ENCODE measurements around the gene ZSCAN10. TPM values are rescaled to one million over a fixed set of nuclear protein-coding genes. Genes with fewer than 3 reads are reported as not detected.
A peak's percentile ranks its signal among the peaks of the same experiment; 100 is the strongest.
"Not testable (repeated sequence)": the region's sequence is repeated elsewhere in the genome, so short reads cannot be mapped to it uniquely, and the experiment has no call there.

ZSCAN10 gene
- total RNA-seq, 2 experiments from 2014 or later, result 0.26 TPM; not detected in 1

- no peak overlapping the region for H3K4me3 Mint-ChIP-seq
- no peaks in the 10 kb centered on the region for H3K9me3 Mint-ChIP-seq
- peaks cover 47% of the 10 kb centered on the region for H3K4me1 Mint-ChIP-seq (ENCODE audit: low read depth)
- CTCF ChIA-PET, result interaction anchor here (3.2 to 11.2 kb wide), 2 partner anchors 13 to 68 kb away, joined by 20 to 187 read pairs; partner anchors contain the start of gene ZNF213
- H3K27me3 Mint-ChIP-seq (ENCODE audit: low read depth), result no peaks in the 10 kb centered on the region
- no peak overlapping the region for H3K27ac Mint-ChIP-seq
- intact Hi-C loops (cut with micrococcal nuclease), result no loop called here
- H3K36me3 Mint-ChIP-seq (ENCODE audit: low read depth), result peaks cover 19% of the 10 kb centered on the region
- no peak for DNase-seq
Measured at GRCh38 chr16:3062553-3062952, 36.5 kb downstream of the ZSCAN10 start.

- Mint-ChIP-seq H3K4me1 (ENCODE audit: low read depth) (peaks cover 50% of the 10 kb centered on the region), H3K27ac (peak overlapping the region; percentile 91), H3K27me3 (ENCODE audit: low read depth) (no peaks in the 10 kb centered on the region), H3K4me3 (peak overlapping the region; percentile 89), H3K9me3 (no peaks in the 10 kb centered on the region), H3K36me3 (ENCODE audit: low read depth) (peaks cover 2% of the 10 kb centered on the region)
- CTCF ChIA-PET, result interaction anchor here (0.9 to 11.2 kb wide), 12 partner anchors 10 to 90 kb away, joined by 3 to 187 read pairs (median 12); partner anchors contain the start of genes ZNF205 and ZNF213
- intact Hi-C loops (cut with micrococcal nuclease), result no loop called here
- DNase-seq, result no peak
Measured at GRCh38 chr16:3060339-3061127, 38.6 kb downstream of the ZSCAN10 start.

- intact Hi-C loops (cut with micrococcal nuclease), result loop anchor here (1.0 to 5.0 kb wide), 5 partner anchors 16 to 107 kb away; partner anchors contain the start of genes HCFC1R1, THOC6 and TNFRSF12A
- peaks cover 6% of the 10 kb centered on the region for H3K36me3 Mint-ChIP-seq (ENCODE audit: low read depth)
- CTCF ChIA-PET, result interaction anchor here (0.6 to 11.2 kb wide), 14 partner anchors 9 to 91 kb away, joined by 3 to 187 read pairs (median 7); partner anchors contain the start of genes ZNF205 and ZNF213
- peak overlapping the region; percentile 89 for H3K4me3 Mint-ChIP-seq
- H3K4me1 Mint-ChIP-seq (ENCODE audit: low read depth), result peaks cover 50% of the 10 kb centered on the region
- no peaks in the 10 kb centered on the region for H3K9me3 Mint-ChIP-seq
- no peaks in the 10 kb centered on the region for H3K27me3 Mint-ChIP-seq (ENCODE audit: low read depth)
- peak overlapping the region; percentile 91 for H3K27ac Mint-ChIP-seq
- no peak for DNase-seq
Measured at GRCh38 chr16:3059723-3060242, 39.3 kb downstream of the ZSCAN10 start.

DNA sequence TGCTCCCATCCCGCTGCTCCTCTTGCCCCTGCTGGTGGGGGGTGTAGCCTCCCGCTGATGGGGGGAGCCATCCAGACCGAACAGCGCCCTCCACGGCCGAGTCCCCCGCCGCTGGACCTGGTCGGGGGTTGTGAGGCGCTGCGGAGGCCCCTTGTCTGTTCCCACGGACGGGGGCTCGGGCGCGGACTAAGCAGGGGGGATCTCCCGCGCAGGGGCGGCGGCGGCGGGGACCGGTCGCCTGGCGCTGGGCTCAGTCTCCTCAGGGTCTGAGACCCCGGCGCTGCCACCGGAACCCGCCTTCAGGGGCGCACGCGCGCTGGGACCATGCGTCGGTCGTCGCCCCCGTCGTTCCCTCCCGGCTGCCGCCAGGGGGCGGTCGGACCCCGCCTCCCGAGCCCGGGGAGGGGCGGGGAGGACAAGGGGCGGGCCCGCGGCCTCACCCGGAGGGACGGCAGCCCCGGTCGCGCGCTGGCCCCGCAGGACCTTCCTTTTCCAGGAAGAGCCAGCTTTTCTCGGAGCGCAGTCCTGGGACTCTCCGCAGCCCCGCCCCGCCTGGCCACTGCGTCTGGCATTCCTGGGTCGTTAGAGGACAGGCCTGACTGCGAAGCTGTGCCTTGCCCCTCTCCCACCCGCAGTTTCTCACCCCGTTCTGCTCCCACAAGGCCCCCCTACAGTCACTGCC lies 39.9 kb downstream of the ZSCAN10 start:
- intact Hi-C loops (cut with micrococcal nuclease), result loop anchor here (1.0 to 5.0 kb wide), 5 partner anchors 16 to 107 kb away; partner anchors contain the start of genes HCFC1R1, THOC6 and TNFRSF12A
- CTCF ChIA-PET, result interaction anchor here (0.6 to 11.2 kb wide), 22 partner anchors 8 to 130 kb away, joined by 3 to 187 read pairs (median 6); partner anchors contain the start of genes MMP25, ZNF205 and ZNF213
- peak overlapping the region; percentile 89 for H3K4me3 Mint-ChIP-seq
- peaks cover 7% of the 10 kb centered on the region for H3K36me3 Mint-ChIP-seq (ENCODE audit: low read depth)
- peaks cover 48% of the 10 kb centered on the region for H3K4me1 Mint-ChIP-seq (ENCODE audit: low read depth)
- H3K9me3 Mint-ChIP-seq, result no peaks in the 10 kb centered on the region
- no peaks in the 10 kb centered on the region for H3K27me3 Mint-ChIP-seq (ENCODE audit: low read depth)
- peak; percentile 85 for DNase-seq
- H3K27ac Mint-ChIP-seq, result peak overlapping the region; percentile 91

GRCh38 chr16:3058139-3059030 lies 40.7 kb downstream of the ZSCAN10 start:
- Mint-ChIP-seq H3K9me3 (no peaks in the 10 kb centered on the region), H3K36me3 (ENCODE audit: low read depth) (peaks cover 7% of the 10 kb centered on the region), H3K4me3 (peak overlapping the region; percentile 89), H3K4me1 (ENCODE audit: low read depth) (peaks cover 44% of the 10 kb centered on the region), H3K27ac (peak overlapping the region; percentile 63), H3K27me3 (ENCODE audit: low read depth) (no peaks in the 10 kb centered on the region)
- CTCF ChIA-PET, result interaction anchor here (0.5 to 11.2 kb wide), 21 partner anchors 10 to 1570 kb away, joined by 3 to 187 read pairs (median 6); partner anchors contain the start of genes MMP25 and ZNF213
- intact Hi-C loops (cut with micrococcal nuclease), result loop anchor here (1.0 to 5.0 kb wide), 6 partner anchors 17 to 108 kb away; partner anchors contain the start of genes HCFC1R1, THOC6 and TNFRSF12A
- peak; percentile 75 for DNase-seq

- CTCF ChIA-PET, result interaction anchor here (1.0 to 11.2 kb wide), 10 partner anchors 9 to 73 kb away, joined by 3 to 187 read pairs (median 15); partner anchors contain the start of genes MMP25 and ZNF213
Measured at GRCh38 chr16:3057181-3058138, 41.6 kb downstream of the ZSCAN10 start.

DNA sequence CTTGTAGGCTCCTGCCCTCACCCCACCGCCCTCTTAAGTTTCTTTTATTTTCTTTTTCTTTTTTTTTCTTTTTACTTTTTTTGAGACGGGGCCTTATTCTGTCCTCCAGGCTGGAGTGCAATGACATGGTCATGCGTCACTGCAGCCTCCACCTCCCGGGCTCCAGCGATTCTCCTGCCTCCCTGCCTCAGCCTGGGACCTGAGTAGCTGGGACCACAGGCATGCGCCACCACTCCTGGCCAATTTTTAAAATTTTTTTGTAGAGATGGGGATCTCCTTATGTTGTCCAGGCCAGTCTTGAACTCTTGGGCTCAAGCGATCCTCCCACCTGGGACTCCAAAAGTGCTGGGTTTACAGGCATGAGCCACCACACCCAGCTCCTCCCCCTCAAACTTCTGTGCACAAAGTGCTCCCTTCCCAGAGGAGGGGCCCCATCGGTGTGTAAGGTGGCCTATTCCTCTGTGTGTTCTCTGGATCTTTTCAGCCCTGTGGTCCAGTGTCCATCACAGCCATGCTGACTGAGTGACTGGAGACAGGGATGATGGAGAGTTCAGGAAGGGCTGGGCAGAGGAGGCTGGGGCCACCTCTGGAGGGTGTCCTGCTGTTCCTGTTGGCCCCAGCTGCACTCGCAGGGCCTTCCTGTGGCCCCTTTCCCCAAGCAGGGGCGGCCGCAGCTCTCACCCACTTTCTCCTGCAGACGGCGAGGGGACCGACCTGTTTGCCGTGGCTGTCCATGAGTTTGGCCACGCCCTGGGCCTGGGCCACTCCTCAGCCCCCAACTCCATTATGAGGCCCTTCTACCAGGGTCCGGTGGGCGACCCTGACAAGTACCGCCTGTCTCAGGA lies 42.5 kb downstream of the ZSCAN10 start:
- no peaks in the 10 kb centered on the region for H3K27me3 Mint-ChIP-seq (ENCODE audit: low read depth)
- intact Hi-C loops (cut with micrococcal nuclease), result loop anchor here (5.0 kb wide), 1 partner anchor 34 kb away; the partner anchor contains the start of genes HCFC1R1, THOC6 and TNFRSF12A
- H3K27ac Mint-ChIP-seq, result no peak overlapping the region
- H3K4me1 Mint-ChIP-seq (ENCODE audit: low read depth), result peaks cover 37% of the 10 kb centered on the region
- no peak overlapping the region for H3K4me3 Mint-ChIP-seq
- H3K36me3 Mint-ChIP-seq (ENCODE audit: low read depth), result peaks cover 9% of the 10 kb centered on the region
- CTCF ChIA-PET, result interaction anchor here (0.9 to 3.9 kb wide), 2 partner anchors 20 to 23 kb away, joined by 3 to 38 read pairs; no protein-coding TSS in a partner anchor
- no peak for DNase-seq
- no peaks in the 10 kb centered on the region for H3K9me3 Mint-ChIP-seq

More at GRCh38 chr16:3057181-3058138, 41.6 kb downstream of the ZSCAN10 start:
- H3K4me1 Mint-ChIP-seq (ENCODE audit: low read depth), result peaks cover 43% of the 10 kb centered on the region
- peaks cover 7% of the 10 kb centered on the region for H3K36me3 Mint-ChIP-seq (ENCODE audit: low read depth)
- no peak for DNase-seq
- H3K27me3 Mint-ChIP-seq (ENCODE audit: low read depth), result no peaks in the 10 kb centered on the region
- peak overlapping the region; percentile 27 for H3K4me3 Mint-ChIP-seq
- H3K9me3 Mint-ChIP-seq, result no peaks in the 10 kb centered on the region
- no peak overlapping the region for H3K27ac Mint-ChIP-seq
- intact Hi-C loops (cut with micrococcal nuclease), result loop anchor here (1.0 to 5.0 kb wide), 3 partner anchors 35 to 54 kb away; partner anchors contain the start of genes HCFC1R1, THOC6 and TNFRSF12A

- H3K4me3 Mint-ChIP-seq, result not testable (repeated sequence)
- intact Hi-C loops (cut with micrococcal nuclease), result loop anchor here (5.0 kb wide), 1 partner anchor 33 kb away; the partner anchor contains the start of genes HCFC1R1, THOC6 and TNFRSF12A
- CTCF ChIA-PET, result interaction anchor here (0.9 to 1.2 kb wide), 2 partner anchors 23 to 24 kb away, joined by 3 read pairs; no protein-coding TSS in a partner anchor
Measured at GRCh38 chr16:3055734-3056115, 43.4 kb downstream of the ZSCAN10 start.

GRCh38 chr16:3054965-3055733 lies 43.9 kb downstream of the ZSCAN10 start:
- Mint-ChIP-seq H3K4me1 (ENCODE audit: low read depth) (peaks cover 44% of the 10 kb centered on the region), H3K9me3 (no peaks in the 10 kb centered on the region), H3K27ac (peak overlapping the region; percentile 62), H3K36me3 (ENCODE audit: low read depth) (peaks cover 9% of the 10 kb centered on the region), H3K27me3 (ENCODE audit: low read depth) (no peaks in the 10 kb centered on the region), H3K4me3 (no peak overlapping the region)
- CTCF ChIA-PET, result interaction anchor here (1.2 kb wide), 1 partner anchor 23 kb away, joined by 3 read pairs; no protein-coding TSS in a partner anchor
- peak; percentile 35 for DNase-seq
- intact Hi-C loops (cut with micrococcal nuclease), result loop anchor here (5.0 kb wide), 1 partner anchor 33 kb away; the partner anchor contains the start of genes HCFC1R1, THOC6 and TNFRSF12A

More at GRCh38 chr16:3055734-3056115, 43.4 kb downstream of the ZSCAN10 start:
- H3K9me3 Mint-ChIP-seq; H3K27me3 Mint-ChIP-seq (ENCODE audit: low read depth); DNase-seq; H3K36me3 Mint-ChIP-seq (ENCODE audit: low read depth): not testable (repeated sequence)
- H3K27ac Mint-ChIP-seq, result peak overlapping the region; percentile 62
- H3K4me1 Mint-ChIP-seq (ENCODE audit: low read depth), result peaks cover 44% of the 10 kb centered on the region
